Prostate gland (tissue), 2 donors: ENCODE results near the gene LIMCH1. TPM values are rescaled to one million over a fixed set of nuclear protein-coding genes. Genes with fewer than 3 reads are reported as not detected.

Source experiments
- DNase-seq: peaks from one replicate; pipeline ENCODE4 v3.0.0-alpha.2; 2019; ENCODE audit warnings: low spot score
- H3K27ac ChIP-seq, 2 donors: fragments of 200-600 bp; sonication (generic); 2 replicates each; pipeline ENCODE4 v1.5.1; 2017 to 2019
- H3K27me3 ChIP-seq: fragments of 200-600 bp; sonication (generic); replicated peaks from 2 replicates; pipeline ENCODE4 v1.5.1; 2019; ENCODE audit not compliant: insufficient read depth
- H3K36me3 ChIP-seq, 2 donors: fragments of 200-600 bp; sonication (generic); 1 replicate in 1 of 2; 2 replicates in 1 of 2; pipeline versions ENCODE4 v1.5.1 to v1.8.1; 2017 to 2019
- H3K4me1 ChIP-seq: fragments of 200-600 bp; sonication (generic); replicated peaks from 2 replicates; pipeline ENCODE4 v1.5.1; 2019
- H3K4me3 ChIP-seq, 2 donors: fragments of 200-600 bp; sonication (generic); 2 replicates each; pipeline ENCODE4 v1.5.1; 2017 to 2019
- H3K9me3 ChIP-seq: fragments of 200-600 bp; sonication (generic); 2 replicates; pipeline ENCODE4 v1.5.1; 2017
- CTCF ChIP-seq, 4 experiments: fragments of 200-600 bp in 2 of 4; fragments of 450-650 bp in 2 of 4; sonication (generic) in 2 of 4; IDR thresholded peaks; 1 replicate in 3 of 4; 2 replicates in 1 of 4; pipeline ENCODE4 v1.5.1; 2016 to 2019; ENCODE audit warnings: antibody characterized with exemption in 4 of 4, mild to moderate bottlenecking in 2 of 4, moderate library complexity in 2 of 4
- POLR2A ChIP-seq: fragments of 450-650 bp; IDR thresholded peaks from one replicate; pipeline ENCODE4 v1.6.1; 2016; ENCODE audit warnings: antibody characterized with exemption, mild to moderate bottlenecking
- POLR2AphosphoS5 ChIP-seq: sonication (generic); formaldehyde crosslinking; IDR thresholded peaks from one replicate; pipeline ENCODE4 v1.6.1; 2017; ENCODE audit warnings: antibody characterized with exemption
- WGBS: methylation state at CpG from one replicate; pipeline ENCODE4 v1.1.5; 2018; 5-methylcytosine and 5-hydroxymethylcytosine counted together
- intact Hi-C: fragments of 100-400 bp; cut with DNase I; formaldehyde crosslinking; loops from one replicate; pipeline ENCODE4 v1.14.2; 2022
- total RNA-seq, 2 donors: library from RNA; depleted of rRNA; stranded (reverse); fragments of >200 nt; gene quantifications; one replicate each; pipeline ENCODE4 v1.1.0, GENCODE V29; 2016

LIMCH1 gene
- total RNA-seq, 2 donors from 2014 or later: 62.8 to 102 TPM

GRCh38 chr4:41575665-41576064, 37.7 kb downstream of the LIMCH1 start:
- intact Hi-C loops: no loop called here
- Histone ChIP-seq H3K36me3 (no peaks in the 10 kb centered on the region), H3K9me3 (no peaks in the 10 kb centered on the region), H3K27me3 (no peaks in the 10 kb centered on the region), H3K4me1 (peaks cover 4% of the 10 kb centered on the region), H3K27ac (peak overlapping the region; percentile 10 to 50), H3K4me3 (no peak overlapping the region)
- no peak for DNase-seq
- 74% methylated on average over 1 of the region's 1 CpG for WGBS
- TF ChIP-seq POLR2A (no peak), CTCF (IDR thresholded peaks at IDR 0.05) (no peak), POLR2AphosphoS5 (peak; percentile 0)

GRCh38 chr4:41579043-41579442, 41.1 kb downstream of the LIMCH1 start:
- Histone ChIP-seq H3K4me3 (no peak overlapping the region), H3K27me3 (no peaks in the 10 kb centered on the region), H3K27ac (no peak overlapping the region), H3K4me1 (peaks cover 4% of the 10 kb centered on the region), H3K36me3 (no peaks in the 10 kb centered on the region), H3K9me3 (no peaks in the 10 kb centered on the region)
- no peak for DNase-seq
- intact Hi-C loops: no loop called here
- 100% methylated on average over 3 of the region's 3 CpGs for WGBS
- TF ChIP-seq POLR2AphosphoS5: no peak
- no peak for TF ChIP-seq CTCF (IDR thresholded peaks at IDR 0.05)
- no peak for TF ChIP-seq POLR2A

GRCh38 chr4:41579526-41579925, 41.6 kb downstream of the LIMCH1 start:
- Histone ChIP-seq H3K27me3 (no peaks in the 10 kb centered on the region), H3K4me3 (no peak overlapping the region), H3K36me3 (no peaks in the 10 kb centered on the region), H3K4me1 (peaks cover 2% of the 10 kb centered on the region), H3K27ac (no peak overlapping the region), H3K9me3 (no peaks in the 10 kb centered on the region)
- 91% methylated on average over 5 of the region's 5 CpGs for WGBS
- intact Hi-C loops: no loop called here
- DNase-seq: no peak
- TF ChIP-seq CTCF (IDR thresholded peaks at IDR 0.05) (no peak), POLR2A (no peak), POLR2AphosphoS5 (no peak)

DNA sequence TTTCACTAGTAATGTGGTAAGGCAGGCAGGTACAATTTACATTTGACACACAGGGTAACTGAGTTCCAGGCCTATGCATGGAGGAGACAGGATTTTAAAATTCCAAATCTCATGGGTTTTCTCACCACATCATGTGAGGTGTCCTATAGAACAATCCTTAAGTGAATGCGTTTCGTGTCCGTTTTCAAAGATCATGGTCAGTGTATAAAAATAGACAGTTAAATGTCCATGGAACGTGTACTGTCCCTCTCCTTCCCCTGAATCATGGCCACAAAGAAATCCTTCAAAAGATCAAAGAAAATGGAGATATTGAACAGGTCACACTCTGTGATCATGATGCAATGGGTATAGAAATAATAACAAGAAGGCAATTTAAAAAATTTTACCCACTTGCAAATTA, 42.0 kb downstream of the LIMCH1 start:
- H3K36me3 ChIP-seq: no peaks in the 10 kb centered on the region
- H3K27ac ChIP-seq: no peak overlapping the region
- TF ChIP-seq CTCF (IDR thresholded peaks at IDR 0.05) (no peak), POLR2A (no peak), POLR2AphosphoS5 (no peak)
- intact Hi-C loops: no loop called here
- no peaks in the 10 kb centered on the region for H3K27me3 ChIP-seq
- H3K9me3 ChIP-seq: no peaks in the 10 kb centered on the region
- H3K4me1 ChIP-seq: no peaks in the 10 kb centered on the region
- DNase-seq: no peak
- H3K4me3 ChIP-seq: no peak overlapping the region
- WGBS: 93% methylated on average over 4 of the region's 4 CpGs

DNA sequence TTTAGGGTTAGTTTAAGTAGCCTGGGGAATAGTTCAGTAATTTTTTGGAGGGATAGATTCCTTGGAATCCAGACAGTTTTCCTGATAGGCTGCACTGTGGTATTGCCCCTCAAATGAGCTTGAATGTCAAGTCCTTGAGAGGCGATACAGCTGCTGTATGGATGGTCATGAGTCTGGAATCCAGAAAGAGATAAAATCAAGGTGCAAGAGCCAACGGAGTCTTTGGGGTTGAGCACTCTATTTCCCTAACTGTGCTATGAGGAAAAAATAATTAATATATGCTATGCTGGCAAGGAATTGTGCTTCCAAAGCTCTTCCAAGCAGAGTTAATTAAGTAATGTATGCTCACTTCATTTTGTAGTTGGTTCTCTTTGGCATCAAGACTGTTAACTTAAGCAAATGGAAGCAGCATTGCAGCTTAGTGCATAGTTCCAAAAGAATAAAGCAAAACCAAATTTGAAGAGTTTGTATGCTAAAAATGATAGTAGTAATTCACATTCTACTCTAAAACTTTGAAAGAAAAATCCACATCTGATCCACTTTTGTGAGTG, 48.8 kb downstream of the LIMCH1 start:
- H3K27me3 ChIP-seq: no peaks in the 10 kb centered on the region
- no peak overlapping the region for H3K27ac ChIP-seq
- no peaks in the 10 kb centered on the region for H3K4me1 ChIP-seq
- DNase-seq: no peak
- TF ChIP-seq CTCF (IDR thresholded peaks at IDR 0.05): no peak
- no peak for TF ChIP-seq POLR2A
- no peak for TF ChIP-seq POLR2AphosphoS5
- no peaks in the 10 kb centered on the region for H3K36me3 ChIP-seq
- H3K9me3 ChIP-seq: no peaks in the 10 kb centered on the region
- 72% methylated on average over 2 of the region's 2 CpGs for WGBS
- H3K4me3 ChIP-seq: no peak overlapping the region
- intact Hi-C loops: no loop called here
